NCI-H460 (cell line): ENCODE measurements around the gene ASS1. TPM values are rescaled to one million over a fixed set of nuclear protein-coding genes. Genes with fewer than 3 reads are reported as not detected.
A peak's percentile ranks its signal among the peaks of the same experiment; 100 is the strongest.
"Not testable (repeated sequence)": the region's sequence is repeated elsewhere in the genome, so short reads cannot be mapped to it uniquely, and the experiment has no call there.

Source experiments
- DNase-seq: peaks from one replicate; pipeline ENCODE4 v3.0.0-alpha.2; 2016; ENCODE audit warnings: low read depth; ENCODE audit errors: extremely low read depth
- polyA plus RNA-seq: library from polyadenylated mRNA; depleted of rRNA; stranded (reverse); fragments of >200 nt; gene quantifications from 2 replicates; pipeline ENCODE4 v1.2.3, GENCODE V29; 2014; cell fraction: nucleus; rRNA removed
- total RNA-seq: library from RNA; depleted of rRNA; stranded (reverse); fragments of >200 nt; shearing (Covaris generic); gene quantifications from 2 replicates; pipeline ENCODE4 v1.2.3, GENCODE V29; 2014; rRNA removed

The ASS1 gene
- 395 and 433 TPM in 2 replicates for total RNA-seq
- 205 and 225 TPM in 2 replicates for polyA plus RNA-seq

DNA sequence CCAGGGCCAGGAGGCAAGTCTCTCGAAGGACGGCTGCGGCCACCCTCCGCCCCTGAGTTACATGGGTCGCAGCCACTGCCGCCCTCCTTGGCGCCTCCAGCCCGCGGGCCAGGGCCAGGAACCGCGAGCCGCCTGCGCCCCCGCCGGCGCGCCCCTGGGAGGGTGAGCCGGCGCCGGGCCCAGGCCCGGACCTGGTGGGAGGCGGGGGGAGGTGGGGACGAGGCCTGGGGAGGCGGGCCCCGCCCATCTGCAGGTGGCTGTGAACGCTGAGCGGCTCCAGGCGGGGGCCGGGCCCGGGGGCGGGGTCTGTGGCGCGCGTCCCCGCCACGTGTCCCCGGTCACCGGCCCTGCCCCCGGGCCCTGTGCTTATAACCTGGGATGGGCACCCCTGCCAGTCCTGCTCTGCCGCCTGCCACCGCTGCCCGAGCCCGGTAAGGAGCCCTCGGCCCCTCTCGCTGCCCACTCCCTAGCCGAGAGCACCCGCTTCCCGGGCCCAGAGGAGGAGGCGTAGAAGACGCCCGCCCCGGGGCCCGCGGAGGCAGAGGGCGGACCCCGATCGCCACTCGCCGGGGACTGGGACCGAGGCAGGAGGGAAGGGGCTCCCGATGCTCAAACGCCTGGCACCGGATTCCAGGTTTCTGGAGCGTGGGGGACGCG lies at the start of gene ASS1:
TSS of gene ASS1 (plus strand) at position 397 of the 657 bp plus-strand sequence. CDS start 7,268 bp downstream, outside the sequence.
- peak; percentile 58 for DNase-seq

DNA sequence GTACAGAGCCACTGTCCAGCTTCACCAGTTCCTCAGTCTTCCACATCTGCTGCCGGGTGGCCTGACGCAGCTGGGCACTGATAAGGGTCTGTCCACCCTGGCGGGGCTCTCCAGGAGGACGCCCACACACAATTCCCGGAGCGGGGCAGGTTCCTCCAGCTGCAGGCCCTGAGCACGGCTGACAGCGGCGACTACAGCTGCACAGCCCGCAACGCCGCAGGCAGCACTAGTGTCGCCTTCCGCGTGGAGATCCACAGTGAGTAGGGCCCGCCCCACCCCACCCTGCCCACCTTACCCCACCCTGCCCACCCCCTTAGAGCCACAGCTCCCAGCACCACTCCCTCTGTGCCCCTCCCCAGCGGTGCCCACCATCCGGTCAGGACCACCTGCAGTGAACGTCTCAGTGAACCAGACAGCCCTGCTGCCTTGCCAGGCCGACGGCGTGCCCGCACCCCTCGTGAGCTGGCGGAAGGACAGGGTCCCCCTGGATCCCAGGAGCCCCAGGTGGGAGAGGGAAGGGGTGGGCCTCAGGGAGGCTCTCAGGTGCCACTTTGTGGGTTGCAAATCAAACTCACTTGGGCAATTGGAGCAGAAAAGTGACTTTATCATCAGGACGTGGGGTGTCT lies 48.8 kb upstream of the ASS1 start:
- no peak for DNase-seq

DNA sequence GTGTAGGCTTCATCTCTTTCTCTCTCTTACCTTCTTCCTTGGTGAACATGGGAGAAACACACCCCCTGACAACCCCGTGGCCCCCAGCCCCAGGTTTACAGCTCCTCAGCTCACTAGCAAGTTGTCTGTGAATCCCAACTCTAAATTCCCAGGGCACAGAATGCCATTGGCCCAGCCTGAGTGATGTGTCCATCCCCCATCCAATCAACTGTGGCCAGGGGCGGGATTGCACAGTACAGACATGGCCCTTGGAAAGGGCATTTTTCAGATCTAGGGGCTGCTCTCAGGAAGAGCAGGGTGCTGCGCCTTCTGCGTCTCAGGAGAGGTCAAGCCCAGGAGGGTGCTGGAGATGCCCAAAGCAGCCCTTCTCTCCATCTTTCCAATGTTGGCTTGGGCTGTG lies 48.2 kb upstream of the ASS1 start:
- DNase-seq = no peak

DNA sequence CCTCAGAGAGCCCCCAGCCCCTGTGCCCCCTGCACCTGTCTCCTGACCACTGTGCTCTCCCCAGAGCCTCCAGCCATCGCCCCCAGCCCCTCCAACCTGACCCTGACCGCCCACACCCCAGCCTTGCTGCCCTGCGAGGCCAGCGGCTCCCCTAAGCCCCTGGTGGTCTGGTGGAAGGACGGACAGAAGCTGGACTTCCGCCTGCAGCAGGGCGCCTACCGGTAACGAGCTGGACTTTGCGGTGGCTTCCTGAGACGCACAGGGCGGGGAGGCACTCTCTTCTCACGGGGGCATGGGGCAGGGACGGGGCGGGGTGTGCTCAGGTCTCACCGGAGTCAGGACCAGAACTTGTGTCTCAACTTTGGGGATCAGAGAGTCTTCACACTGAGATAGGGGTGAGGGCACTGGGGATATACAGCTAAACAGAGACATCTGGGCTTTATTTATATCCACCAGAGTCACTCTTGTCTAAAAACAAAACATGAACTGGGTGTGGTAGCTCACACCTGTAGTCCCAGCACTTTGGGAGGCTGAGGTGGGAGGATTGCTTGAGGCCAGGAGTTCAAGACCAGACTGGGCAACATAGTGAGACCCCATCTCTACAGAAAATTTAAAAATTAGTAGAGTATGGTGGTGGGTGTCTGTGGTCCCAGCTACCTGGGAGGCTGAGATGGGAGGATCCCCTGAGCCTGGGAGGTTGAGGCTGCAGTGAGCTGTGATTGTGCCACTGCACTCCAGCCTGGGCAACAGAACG lies 46.1 kb upstream of the ASS1 start:
- no peak for DNase-seq

DNA sequence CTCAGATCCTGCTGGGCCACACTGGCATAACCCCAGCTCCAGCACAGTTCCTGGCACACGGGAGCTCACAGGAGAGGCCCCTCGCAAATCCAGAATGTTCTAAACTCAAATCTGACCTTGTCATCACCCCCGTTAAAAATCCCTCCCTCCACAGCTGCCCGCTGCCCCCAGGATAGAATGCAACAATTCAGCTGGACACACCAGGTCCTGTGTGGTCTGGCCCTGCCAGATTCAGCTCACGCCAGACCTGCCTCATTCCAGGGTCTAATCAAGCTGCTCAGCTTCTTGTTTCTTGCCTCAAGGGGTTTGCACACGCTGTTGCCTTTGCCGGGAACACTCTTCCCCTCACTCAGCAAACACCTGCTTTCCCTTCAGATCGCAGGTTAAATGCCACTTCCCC lies 45.0 kb upstream of the ASS1 start:
- DNase-seq = no peak

GRCh38 chr9:130400870-130401269 lies 43.9 kb upstream of the ASS1 start:
- no peak for DNase-seq

DNA sequence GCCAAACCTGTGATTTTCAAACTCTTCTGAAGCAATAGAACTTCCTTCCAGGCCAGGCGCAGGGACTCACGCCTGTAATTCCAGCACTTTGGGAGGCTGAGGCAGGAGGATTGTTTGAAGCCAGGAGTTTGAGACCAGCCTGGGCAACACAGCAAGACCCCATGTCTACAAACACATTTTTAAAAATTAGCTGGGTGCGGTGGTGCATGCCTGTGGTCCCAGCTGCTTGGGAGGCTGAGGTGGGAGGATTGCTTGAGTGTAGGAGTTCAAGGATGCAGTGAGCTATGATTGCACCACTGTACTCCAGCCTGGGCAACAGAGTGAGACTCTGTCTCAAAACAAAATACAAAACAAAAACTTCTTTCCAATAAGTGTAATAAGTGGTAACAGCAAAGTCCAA lies 43.0 kb upstream of the ASS1 start:
- DNase-seq = not testable (repeated sequence)

GRCh38 chr9:130402243-130402642 lies 42.5 kb upstream of the ASS1 start:
- no peak for DNase-seq

DNA sequence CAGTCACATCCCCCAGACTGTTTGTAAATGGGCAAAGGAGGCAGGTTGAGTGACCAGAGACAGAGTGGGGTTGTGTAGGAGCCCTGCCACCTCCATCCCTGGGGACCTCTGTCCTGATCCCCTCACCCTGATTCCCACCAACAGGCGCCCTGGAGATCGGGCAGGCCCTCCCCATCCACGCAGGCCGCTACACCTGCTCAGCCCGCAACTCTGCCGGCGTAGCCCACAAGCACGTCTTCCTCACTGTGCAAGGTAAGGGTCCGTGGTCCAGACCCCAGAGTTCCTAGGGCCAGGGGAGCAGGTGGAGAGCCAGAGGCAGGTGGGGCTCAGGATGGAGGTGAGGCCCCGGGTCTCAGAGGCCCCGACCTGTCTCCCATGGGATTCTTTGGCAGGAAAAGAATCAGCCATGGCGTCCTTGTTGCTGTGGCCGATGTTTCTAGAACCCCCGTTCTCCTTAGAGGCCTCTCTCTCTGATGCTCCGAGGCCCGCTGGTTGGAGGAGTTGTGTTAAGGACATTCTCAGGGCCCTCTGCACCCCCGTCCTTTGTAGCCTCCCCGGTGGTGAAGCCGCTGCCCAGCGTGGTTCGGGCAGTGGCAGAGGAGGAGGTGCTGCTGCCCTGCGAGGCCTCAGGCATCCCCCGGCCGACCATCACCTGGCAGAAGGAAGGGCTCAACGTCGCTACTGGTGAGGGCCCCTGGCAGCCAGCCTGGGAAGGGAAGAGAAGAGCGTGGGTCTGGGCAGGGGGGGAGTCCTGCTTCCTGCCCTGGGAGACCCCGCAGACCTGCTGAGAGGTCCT lies 41.9 kb upstream of the ASS1 start:
- no peak for DNase-seq

DNA sequence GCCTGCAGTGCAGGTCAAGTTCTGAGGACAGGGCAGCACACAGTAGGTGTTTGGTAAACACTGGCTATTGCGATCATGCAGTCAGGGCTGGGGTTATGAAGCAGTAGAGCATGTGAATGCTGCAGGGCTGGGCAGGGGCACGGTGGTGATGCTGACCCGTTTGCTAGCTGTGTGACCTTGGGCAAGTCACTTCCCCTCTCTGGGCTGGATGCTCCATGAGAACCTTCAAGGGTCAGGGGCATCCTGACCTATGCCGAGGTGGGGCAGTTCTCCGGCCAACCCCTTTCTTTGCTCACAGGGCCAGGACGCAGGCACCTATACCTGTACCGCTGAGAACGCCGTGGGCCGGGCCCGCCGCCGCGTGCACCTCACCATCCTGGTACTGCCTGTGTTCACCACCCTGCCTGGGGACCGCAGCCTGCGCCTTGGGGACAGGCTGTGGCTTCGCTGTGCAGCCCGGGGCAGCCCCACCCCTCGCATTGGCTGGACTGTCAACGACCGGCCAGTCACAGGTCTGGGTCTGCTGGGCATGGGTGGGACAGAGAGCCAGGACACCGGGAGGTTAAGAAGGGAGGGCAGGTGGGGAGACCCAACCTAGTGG lies 39.0 kb upstream of the ASS1 start:
- DNase-seq = no peak

GRCh38 chr9:130406278-130406895 lies 38.4 kb upstream of the ASS1 start:
- DNase-seq = no peak

DNA sequence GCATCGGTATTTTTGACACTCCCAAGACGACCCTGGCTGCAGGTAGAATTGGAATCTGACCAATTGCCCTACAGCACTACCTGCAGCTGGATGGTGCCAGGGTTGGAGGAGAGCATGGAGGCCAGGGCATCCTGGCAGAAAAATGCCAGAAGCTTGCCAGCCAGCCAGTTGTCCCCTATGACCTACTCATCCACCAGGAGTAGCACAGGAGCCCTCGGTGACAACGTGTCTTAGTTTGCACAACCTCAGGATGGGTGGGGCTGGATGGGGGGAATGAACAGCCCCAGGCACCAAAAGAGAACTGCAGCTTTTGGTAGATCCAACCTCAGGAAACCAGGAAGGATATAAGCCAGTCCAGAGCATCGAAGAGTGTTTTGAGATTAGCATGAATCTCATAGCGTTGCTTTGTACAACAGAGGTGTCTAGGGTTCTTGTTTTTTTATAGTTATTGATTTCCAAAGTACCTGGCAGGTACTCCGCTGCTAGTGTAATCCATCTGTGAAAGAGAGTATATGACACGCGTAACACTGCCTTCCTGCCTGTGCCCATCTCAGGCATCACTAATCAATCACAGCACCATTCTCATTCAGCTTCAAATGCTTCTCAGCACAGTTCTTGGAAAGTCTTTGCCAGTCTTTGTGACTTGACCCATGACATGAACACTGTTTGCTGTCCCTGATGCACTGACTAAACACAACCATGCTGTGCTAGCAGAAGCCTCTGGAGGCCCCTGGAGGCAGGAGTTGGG lies 36.7 kb upstream of the ASS1 start:
- no peak for DNase-seq

DNA sequence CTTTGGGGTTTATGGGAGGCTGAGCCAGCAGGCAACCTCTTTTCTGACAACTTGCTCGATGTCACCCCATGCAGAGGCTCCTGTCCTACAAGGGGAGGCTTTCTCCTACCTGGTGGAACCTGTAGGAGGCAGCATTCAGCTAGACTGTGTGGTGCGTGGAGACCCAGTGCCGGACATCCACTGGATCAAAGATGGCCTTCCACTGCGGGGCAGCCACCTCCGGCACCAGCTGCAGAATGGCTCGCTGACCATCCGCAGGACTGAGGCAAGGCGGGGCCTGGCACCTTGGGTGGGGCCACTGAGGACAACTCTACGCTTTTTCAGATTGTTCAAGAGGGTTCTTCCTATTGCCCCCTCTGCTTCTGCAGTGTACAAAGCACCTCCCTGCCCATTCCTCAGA lies 36.1 kb upstream of the ASS1 start:
- DNase-seq = no peak

- DNase-seq = no peak
These were observed 35.5 kb upstream of the ASS1 start for GRCh38 chr9:130409246-130409645.

- no peak for DNase-seq
These were observed 34.3 kb upstream of the ASS1 start for GRCh38 chr9:130410443-130410842.

GRCh38 chr9:130411566-130411915 lies 33.2 kb upstream of the ASS1 start:
- no peak for DNase-seq

- DNase-seq = no peak
These were observed 30.6 kb upstream of the ASS1 start for GRCh38 chr9:130414081-130414731.

GRCh38 chr9:130414910-130415746 lies 29.6 kb upstream of the ASS1 start:
- DNase-seq = no peak
